GM21825 (cell line): Measurements from ENCODE around the gene TUT4.

Experiments used
- ATAC-seq: cut with Tn5 transposase; IDR thresholded peaks from one replicate; pipeline ENCODE4 v1.9.1; 2021; ENCODE audit warnings: mild to moderate bottlenecking, moderate library complexity; ENCODE audit not compliant: unreplicated experiment

Gene TUT4

GRCh38 chr1:52572387-52572786 is 19.5 kb upstream of the TUT4 start:
- ATAC-seq: no peak

GRCh38 chr1:52571783-52572182 is 18.9 kb upstream of the TUT4 start:
- no peak for ATAC-seq

GRCh38 chr1:52569449-52570210 is 16.7 kb upstream of the TUT4 start:
- ATAC-seq: no peak

GRCh38 chr1:52567943-52568342 is 15.1 kb upstream of the TUT4 start:
- ATAC-seq: no peak

GRCh38 chr1:52562766-52563165 is 9.9 kb upstream of the TUT4 start:
- ATAC-seq: no peak

- no peak for ATAC-seq
Observed at GRCh38 chr1:52559875-52560274, 7.0 kb upstream of the TUT4 start.

GRCh38 chr1:52558941-52559340 is 6.0 kb upstream of the TUT4 start:
- no peak for ATAC-seq

GRCh38 chr1:52556641-52557360 is 3.9 kb upstream of the TUT4 start:
- ATAC-seq: no peak

- no peak for ATAC-seq
Observed at GRCh38 chr1:52554756-52555155, 1.9 kb upstream of the TUT4 start.

GRCh38 chr1:52554267-52554640 is 1.4 kb upstream of the TUT4 start:
- ATAC-seq: no peak

- peak; percentile 64 for ATAC-seq
Observed at GRCh38 chr1:52553362-52554266, 722 bp upstream of the TUT4 start.

GRCh38 chr1:52552236-52552504 is 722 bp downstream of the TUT4 start:
- peak; percentile 29 for ATAC-seq

GRCh38 chr1:52551507-52552235 is 1.2 kb downstream of the TUT4 start:
- ATAC-seq: no peak

GRCh38 chr1:52550447-52550846 is 2.4 kb downstream of the TUT4 start:
- no peak for ATAC-seq

- ATAC-seq: no peak
Observed at GRCh38 chr1:52549267-52549666, 3.6 kb downstream of the TUT4 start.

GRCh38 chr1:52546852-52547251 is 6.0 kb downstream of the TUT4 start:
- ATAC-seq: no peak

- ATAC-seq: no peak
Observed at GRCh38 chr1:52544665-52545525, 8.0 kb downstream of the TUT4 start.

GRCh38 chr1:52542085-52542688 is 10.7 kb downstream of the TUT4 start:
- no peak for ATAC-seq

GRCh38 chr1:52534928-52535764 is 17.7 kb downstream of the TUT4 start:
- no peak for ATAC-seq
